Measurements from ENCODE around the gene THSD8.

THSD8 gene

GRCh38 chr19:12782424-12783290 is 19.2 kb upstream of the THSD8 start:
- no peak for TF ChIP-seq CTCF (IDR thresholded peaks at IDR 0.05)

- TF ChIP-seq CTCF (IDR thresholded peaks at IDR 0.05), result no peak
These were observed 18.5 kb upstream of the THSD8 start for GRCh38 chr19:12783291-12783848.

- no peak for TF ChIP-seq CTCF (IDR thresholded peaks at IDR 0.05)
These were observed 17.9 kb upstream of the THSD8 start for GRCh38 chr19:12783849-12784393.

- no peak for TF ChIP-seq CTCF (IDR thresholded peaks at IDR 0.05)
These were observed 17.4 kb upstream of the THSD8 start for GRCh38 chr19:12784394-12784870.

- no peak for TF ChIP-seq CTCF (IDR thresholded peaks at IDR 0.05)
These were observed 16.9 kb upstream of the THSD8 start for GRCh38 chr19:12784871-12785430.

- TF ChIP-seq CTCF (IDR thresholded peaks at IDR 0.05), result no peak
These were observed 16.3 kb upstream of the THSD8 start for GRCh38 chr19:12785431-12786031.

GRCh38 chr19:12786141-12786870 is 15.6 kb upstream of the THSD8 start:
- no peak for TF ChIP-seq CTCF (IDR thresholded peaks at IDR 0.05)

All from LNCAP (cell line).